ENCODE results near the gene PARP3.

The PARP3 gene

GRCh38 chr3:51934139-51934850 lies 7.9 kb upstream of the PARP3 start:
- DNase-seq (ENCODE audit: low spot score) = no peak

DNA sequence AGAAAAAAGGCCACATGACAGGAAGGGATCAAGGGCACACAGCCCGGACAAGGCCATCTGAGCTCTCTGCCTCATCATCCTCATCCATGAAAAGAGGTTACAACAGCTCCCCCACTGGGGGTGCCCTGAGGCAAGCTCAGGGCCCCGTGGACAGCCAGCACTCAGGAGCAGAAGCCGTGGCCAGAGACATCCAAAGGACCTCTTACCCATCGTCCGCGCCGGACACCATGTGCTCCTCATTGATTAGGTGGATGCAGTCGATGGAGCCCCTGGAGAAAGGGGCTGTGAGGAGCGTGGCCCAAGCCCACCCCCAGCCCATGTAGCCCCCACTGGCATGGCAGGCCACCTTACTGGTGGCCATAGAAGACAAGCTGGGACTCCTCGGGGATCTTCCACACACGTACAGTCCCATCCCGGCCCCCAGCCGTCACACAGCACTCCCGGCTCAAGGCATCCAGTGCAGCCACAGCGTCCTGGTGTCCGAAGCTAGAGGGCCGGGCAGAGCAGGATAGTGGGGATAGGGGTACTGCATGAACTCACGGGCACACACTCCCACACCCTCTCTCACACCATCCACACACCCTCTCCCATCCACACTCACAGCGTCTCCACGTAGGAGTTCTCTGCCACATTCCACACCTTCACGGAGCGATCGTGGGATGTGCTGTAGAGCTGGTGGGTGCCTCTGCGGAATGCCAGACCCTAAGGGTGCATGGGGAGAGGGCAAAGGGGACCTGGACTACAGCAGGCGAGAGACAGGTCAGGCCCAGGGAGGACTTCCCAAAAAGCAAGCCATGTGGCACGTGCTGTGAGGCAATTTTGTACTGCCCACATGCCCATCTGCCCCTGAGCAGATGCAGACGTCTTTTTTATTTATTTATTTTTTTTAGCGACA lies 6.9 kb upstream of the PARP3 start:
- DNase-seq (ENCODE audit: low spot score) = no peak

DNA sequence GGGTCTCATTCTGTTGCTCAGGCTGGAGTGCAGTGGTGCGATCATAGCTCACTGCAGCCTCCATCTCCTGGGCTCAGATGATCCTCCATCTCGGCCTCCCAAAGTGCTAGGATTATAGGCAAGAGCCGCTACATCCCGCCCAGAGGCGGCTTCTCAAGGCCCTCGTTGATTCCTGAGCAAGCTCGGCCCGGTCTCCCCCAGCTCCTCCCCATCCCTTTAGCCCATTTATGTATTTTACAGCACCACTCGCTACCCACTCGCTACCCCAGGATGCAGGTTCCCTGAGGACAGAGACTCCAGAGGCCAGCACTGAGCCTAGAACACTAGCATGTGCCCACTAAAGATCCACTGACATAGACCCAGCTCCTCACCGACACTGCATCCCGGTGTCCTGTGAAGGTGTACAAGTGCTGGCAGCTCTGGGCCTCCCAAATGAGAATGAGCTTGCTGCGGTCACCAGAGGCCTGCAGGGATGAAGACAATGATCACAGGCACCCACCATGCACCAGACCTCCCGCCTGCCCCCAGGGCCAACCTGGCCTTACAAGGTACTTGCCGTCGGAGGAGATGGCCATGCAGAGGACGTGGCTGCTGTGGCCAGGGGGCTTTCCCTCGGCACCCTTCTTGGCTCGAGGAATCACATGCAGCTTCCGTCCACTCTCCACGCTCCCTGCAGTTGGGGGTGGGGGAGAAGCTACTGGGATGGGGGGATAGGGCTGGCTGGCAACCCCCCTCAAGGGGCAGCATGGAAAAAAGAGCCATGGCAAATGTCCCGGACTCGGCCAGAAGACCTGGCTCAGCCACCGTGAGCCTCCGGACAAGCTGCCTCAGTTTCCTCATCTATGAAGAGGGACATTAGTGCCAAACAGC lies 6.0 kb upstream of the PARP3 start:
- DNase-seq (ENCODE audit: low spot score) = no peak

- no peak for DNase-seq (ENCODE audit: low spot score)
These were observed 5.1 kb upstream of the PARP3 start for GRCh38 chr3:51937014-51937413.

GRCh38 chr3:51937611-51938450 lies 4.3 kb upstream of the PARP3 start:
- DNase-seq (ENCODE audit: low spot score) = no peak

DNA sequence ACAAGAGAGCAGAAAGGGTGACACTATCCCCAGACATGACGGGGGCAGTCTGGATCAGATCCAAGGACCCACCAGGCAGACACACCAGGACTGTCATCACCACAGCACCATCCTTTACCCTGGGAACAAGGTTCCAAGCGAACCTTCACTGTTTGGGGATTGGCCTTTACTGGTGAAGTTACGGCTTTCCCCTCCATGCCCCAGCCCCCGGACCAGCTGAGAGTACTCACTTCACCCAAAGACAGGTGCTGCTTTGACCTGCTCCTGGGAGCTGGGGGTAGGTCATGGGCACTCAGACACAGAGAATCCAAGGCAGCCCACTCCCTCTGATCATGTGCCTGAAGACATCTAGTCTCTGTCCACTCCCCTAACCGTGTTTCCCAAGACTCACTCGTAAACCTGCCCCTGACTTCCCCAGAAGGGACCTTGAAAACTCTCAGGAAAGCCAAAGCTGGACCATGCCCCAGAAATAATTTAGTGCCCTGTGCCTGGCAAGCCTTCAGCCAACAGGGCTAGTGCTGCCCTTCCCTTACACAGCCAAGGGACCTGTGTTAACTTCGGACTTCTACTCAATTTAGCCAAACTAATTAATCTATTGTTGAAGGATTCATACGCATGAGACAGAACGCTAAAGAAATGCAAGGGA lies 3.3 kb upstream of the PARP3 start:
- no peak for DNase-seq (ENCODE audit: low spot score)

GRCh38 chr3:51940648-51941462 lies 1.3 kb upstream of the PARP3 start:
- no peak for DNase-seq (ENCODE audit: low spot score)

GRCh38 chr3:51941463-51941797 lies 733 bp upstream of the PARP3 start:
- no peak for DNase-seq (ENCODE audit: low spot score)

GRCh38 chr3:51942603-51943450 lies 664 bp downstream of the PARP3 start:
- DNase-seq (ENCODE audit: low spot score) = no peak

- no peak for DNase-seq (ENCODE audit: low spot score)
These were observed 1.6 kb downstream of the PARP3 start for GRCh38 chr3:51943451-51944391.

- no peak for DNase-seq (ENCODE audit: low spot score)
These were observed 2.4 kb downstream of the PARP3 start for GRCh38 chr3:51944451-51945021.

DNA sequence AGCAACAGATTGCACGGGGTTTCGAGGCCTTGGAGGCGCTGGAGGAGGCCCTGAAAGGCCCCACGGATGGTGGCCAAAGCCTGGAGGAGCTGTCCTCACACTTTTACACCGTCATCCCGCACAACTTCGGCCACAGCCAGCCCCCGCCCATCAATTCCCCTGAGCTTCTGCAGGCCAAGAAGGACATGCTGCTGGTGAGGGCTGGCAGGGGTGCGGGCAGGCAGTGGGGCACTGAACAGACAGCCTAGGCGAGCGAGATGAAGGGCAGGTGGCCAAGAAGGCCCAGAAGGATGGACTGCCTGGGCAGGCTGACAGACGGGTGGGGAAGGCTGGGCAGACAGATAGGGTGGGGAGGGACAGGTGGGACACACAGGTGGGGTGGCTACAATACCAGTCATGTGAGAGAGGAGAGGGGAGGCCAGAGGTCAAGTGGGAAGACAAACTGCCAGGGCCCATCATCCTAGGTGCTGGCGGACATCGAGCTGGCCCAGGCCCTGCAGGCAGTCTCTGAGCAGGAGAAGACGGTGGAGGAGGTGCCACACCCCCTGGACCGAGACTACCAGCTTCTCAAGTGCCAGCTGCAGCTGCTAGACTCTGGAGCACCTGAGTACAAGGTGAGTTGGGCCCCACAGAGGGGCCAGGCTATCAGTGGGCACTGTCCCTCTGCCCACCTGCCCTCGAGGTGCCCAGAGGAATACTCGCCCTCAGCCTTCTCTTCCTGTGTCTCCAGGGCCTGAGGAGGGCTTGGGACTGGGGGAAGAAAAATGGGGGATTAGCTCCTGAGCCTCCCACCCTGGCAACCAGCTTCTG lies 3.1 kb downstream of the PARP3 start:
- no peak for DNase-seq (ENCODE audit: low spot score)

GRCh38 chr3:51945926-51946705 lies 4.0 kb downstream of the PARP3 start:
- DNase-seq (ENCODE audit: low spot score) = no peak

DNA sequence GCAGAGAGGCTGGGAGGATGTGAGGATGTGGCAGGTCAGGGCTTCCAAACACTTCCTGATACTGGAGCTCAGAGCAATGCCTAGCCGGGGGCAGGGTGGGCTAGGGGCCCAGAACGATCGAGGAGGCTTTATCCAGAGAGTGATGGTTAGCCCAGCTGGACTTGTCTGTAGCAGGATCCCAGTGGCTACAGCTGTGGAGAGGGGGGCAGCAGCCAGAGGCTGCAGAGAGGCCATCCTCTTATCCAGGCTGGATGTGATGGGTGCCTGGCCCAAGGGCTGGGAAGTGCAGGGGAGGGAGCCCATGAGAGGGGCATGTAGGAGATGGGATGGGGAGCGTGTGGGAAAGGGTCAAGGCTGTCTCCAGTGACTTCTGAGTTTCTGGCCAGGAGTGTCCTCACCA lies 4.6 kb downstream of the PARP3 start:
- no peak for DNase-seq (ENCODE audit: low spot score)

DNA sequence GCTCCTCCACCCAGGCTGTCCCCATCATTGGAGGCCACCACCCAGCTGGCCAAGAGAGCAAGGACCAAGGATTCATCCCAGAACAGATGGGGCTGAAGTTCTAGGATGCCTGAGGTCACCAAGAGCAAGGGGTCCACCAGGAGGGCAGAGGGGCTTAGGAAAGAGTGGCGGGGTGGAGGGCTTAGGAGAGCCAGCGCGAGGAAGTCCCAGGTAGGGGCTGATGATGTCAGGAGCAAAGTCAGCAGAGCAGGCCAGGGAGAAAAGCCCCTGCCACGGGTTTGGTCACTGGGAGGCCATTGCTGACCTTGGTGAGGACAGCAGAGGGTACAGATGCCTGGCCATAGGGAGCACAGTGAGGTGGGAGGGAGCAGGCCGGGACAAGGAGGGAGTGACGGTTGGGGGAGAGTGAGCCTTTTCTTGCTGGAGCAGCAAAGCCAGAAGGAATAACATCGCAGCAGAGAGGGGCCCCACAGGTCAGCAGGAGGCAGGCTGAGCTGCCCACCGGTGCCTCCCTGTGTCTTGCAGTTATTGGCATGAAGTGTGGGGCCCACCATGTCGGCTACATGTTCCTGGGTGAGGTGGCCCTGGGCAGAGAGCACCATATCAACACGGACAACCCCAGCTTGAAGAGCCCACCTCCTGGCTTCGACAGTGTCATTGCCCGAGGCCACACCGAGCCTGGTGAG lies 5.2 kb downstream of the PARP3 start:
- DNase-seq (ENCODE audit: low spot score) = no peak

All from Ammon's horn (tissue), 1 donor.